Activated CD8-positive, alpha-beta memory T cell treated with anti-CD3 and anti-CD28 coated beads, Interleukin-2, amount 10 ng/mL, durations not matched to agents 7 days and 5 days (primary cell): ENCODE results near the gene FRMD7. TPM values are rescaled to one million over a fixed set of nuclear protein-coding genes. Genes with fewer than 3 reads are reported as not detected.
"Not testable (repeated sequence)": the region's sequence is repeated elsewhere in the genome, so short reads cannot be mapped to it uniquely, and the experiment has no call there.

Source experiments
- ATAC-seq: fragments of 150-1000 bp; cut with Tn5 transposase; one replicate; pipeline ENCODE4 v1.10.0; 2021; ENCODE audit warnings: moderate library complexity
- CTCF ChIA-PET: fragments of 350-600 bp; sonication (Branson Sonifier 250); formaldehyde crosslinking; loops from one replicate; lab custom pipeline; 2021; ENCODE audit warnings: antibody characterized with exemption; lab: Charles Lee
- DNase-seq: peaks from one replicate; pipeline ENCODE4 v3.0.0-alpha.2; 2020
- H3K27ac Mint-ChIP-seq: one replicate; pipeline ENCODE4 v1.8.0; 2021; ENCODE audit warnings: mild to moderate bottlenecking, mixed read lengths
- H3K27me3 Mint-ChIP-seq: one replicate; pipeline ENCODE4 v1.8.0; 2021; ENCODE audit warnings: mixed read lengths
- H3K36me3 Mint-ChIP-seq: one replicate; pipeline ENCODE4 v1.8.0; 2021; ENCODE audit warnings: mild to moderate bottlenecking, mixed read lengths
- H3K4me1 Mint-ChIP-seq: one replicate; pipeline ENCODE4 v1.8.0; 2021; ENCODE audit warnings: mixed read lengths
- H3K4me3 Mint-ChIP-seq: one replicate; pipeline ENCODE4 v1.8.0; 2021; ENCODE audit warnings: mild to moderate bottlenecking, moderate library complexity, mixed read lengths
- H3K9me3 Mint-ChIP-seq: one replicate; pipeline ENCODE4 v1.8.0; 2022; ENCODE audit warnings: low read depth, mixed read lengths
- total RNA-seq, 2 experiments: library from RNA; stranded (reverse); gene quantifications; one replicate each; pipeline ENCODE4 v1.2.3, GENCODE V29; 2021

FRMD7 gene
- not detected for total RNA-seq

GRCh38 chrX:132127743-132128142 lies at the start of gene FRMD7:
Gene FRMD7 (minus strand): TSS chrX:132128020. CDS start chrX:132127844, 176 bp downstream.
- CTCF ChIA-PET: no interaction called here

DNA sequence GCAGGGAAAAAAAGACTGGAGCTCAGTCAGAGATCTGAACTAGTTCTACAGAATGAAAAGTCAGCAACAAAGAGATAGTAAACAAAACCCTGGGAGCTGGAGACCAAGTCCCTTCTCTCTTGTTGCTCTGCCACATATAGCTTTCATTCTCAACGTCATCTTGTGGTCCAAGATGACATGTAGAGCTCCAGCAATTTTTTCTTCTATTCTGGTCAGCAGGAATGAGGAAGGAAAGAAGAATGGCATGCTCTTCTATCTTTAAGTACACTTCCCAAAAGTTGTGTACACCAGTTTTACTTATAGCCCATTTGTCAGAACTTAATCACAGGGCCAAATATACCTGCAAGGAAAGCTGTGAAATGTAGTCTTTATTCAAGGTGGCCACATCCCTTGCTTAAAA lies 45.8 kb upstream of the FRMD7 start:
- no peak overlapping the region for H3K27ac Mint-ChIP-seq
- H3K9me3 Mint-ChIP-seq: no peaks in the 10 kb centered on the region
- H3K36me3 Mint-ChIP-seq: no peaks in the 10 kb centered on the region
- ATAC-seq (no peak), DNase-seq (no peak)
- H3K4me1 Mint-ChIP-seq: no peaks in the 10 kb centered on the region
- H3K4me3 Mint-ChIP-seq: no peak overlapping the region
- H3K27me3 Mint-ChIP-seq: peaks cover 4% of the 10 kb centered on the region
- CTCF ChIA-PET: no interaction called here

More at GRCh38 chrX:132127743-132128142, at the start of gene FRMD7:
- no peaks in the 10 kb centered on the region for H3K9me3 Mint-ChIP-seq
- ATAC-seq: no peak
- H3K27me3 Mint-ChIP-seq: no peaks in the 10 kb centered on the region
- no peak within 1 kb of the TSS for H3K4me3 Mint-ChIP-seq
- H3K36me3 Mint-ChIP-seq: no peaks in the 10 kb centered on the region
- H3K27ac Mint-ChIP-seq: no peak within 1 kb of the TSS
- H3K4me1 Mint-ChIP-seq: no peaks in the 10 kb centered on the region
- no peak for DNase-seq

DNA sequence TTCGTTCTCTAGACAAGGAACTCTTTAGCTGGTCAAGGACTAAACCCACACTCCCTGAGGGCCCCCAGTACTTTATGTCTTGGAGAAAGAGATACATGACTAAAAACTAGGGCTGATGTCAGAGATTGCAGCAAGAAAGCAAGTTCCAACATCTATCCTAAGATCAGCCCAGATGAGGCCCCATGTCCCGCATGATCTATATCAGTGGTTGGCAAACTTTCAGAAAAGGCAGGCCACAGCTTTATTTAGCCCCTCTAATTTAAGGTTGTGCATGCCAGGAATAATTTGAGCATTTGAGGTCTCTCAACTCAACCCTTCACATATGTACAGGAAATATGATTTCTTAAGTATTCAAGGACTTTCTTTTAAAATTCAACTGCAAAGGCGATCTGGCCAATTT lies 44.1 kb upstream of the FRMD7 start:
- H3K4me3 Mint-ChIP-seq: no peak overlapping the region
- H3K36me3 Mint-ChIP-seq: no peaks in the 10 kb centered on the region
- peaks cover 4% of the 10 kb centered on the region for H3K27me3 Mint-ChIP-seq
- no peak overlapping the region for H3K27ac Mint-ChIP-seq
- H3K4me1 Mint-ChIP-seq: no peaks in the 10 kb centered on the region
- CTCF ChIA-PET: no interaction called here
- DNase-seq (no peak), ATAC-seq (no peak)
- H3K9me3 Mint-ChIP-seq: no peaks in the 10 kb centered on the region

GRCh38 chrX:132171478-132171877 lies 43.7 kb upstream of the FRMD7 start:
- Mint-ChIP-seq H3K27ac (no peak overlapping the region), H3K4me1 (no peaks in the 10 kb centered on the region), H3K36me3 (no peaks in the 10 kb centered on the region), H3K9me3 (no peaks in the 10 kb centered on the region), H3K4me3 (no peak overlapping the region), H3K27me3 (peaks cover 4% of the 10 kb centered on the region)
- CTCF ChIA-PET: no interaction called here
- no peak for DNase-seq
- no peak for ATAC-seq

DNA sequence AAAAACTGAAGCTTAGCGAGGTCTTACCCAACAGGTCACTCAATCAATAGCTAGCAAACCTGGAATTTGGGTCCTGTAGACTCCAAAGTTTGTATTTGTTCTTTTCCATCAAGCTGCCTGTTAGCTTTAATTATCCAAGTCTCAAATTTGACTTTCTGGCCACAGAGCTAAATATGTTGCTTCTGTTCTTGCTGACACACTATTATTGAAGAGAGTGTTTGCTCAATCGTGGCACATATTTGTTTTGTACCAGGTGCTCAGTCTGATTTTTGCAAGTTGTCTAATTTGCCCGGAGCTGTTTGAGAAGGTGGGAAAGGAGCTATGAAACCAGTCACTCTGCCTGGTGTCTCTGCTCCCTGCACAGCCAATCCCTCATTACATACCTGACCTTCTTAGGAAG lies 41.7 kb upstream of the FRMD7 start:
- H3K27ac Mint-ChIP-seq: no peak overlapping the region
- CTCF ChIA-PET: no interaction called here
- DNase-seq (no peak), ATAC-seq (no peak)
- H3K27me3 Mint-ChIP-seq: peaks cover 4% of the 10 kb centered on the region
- H3K9me3 Mint-ChIP-seq: no peaks in the 10 kb centered on the region
- no peaks in the 10 kb centered on the region for H3K4me1 Mint-ChIP-seq
- no peaks in the 10 kb centered on the region for H3K36me3 Mint-ChIP-seq
- no peak overlapping the region for H3K4me3 Mint-ChIP-seq

DNA sequence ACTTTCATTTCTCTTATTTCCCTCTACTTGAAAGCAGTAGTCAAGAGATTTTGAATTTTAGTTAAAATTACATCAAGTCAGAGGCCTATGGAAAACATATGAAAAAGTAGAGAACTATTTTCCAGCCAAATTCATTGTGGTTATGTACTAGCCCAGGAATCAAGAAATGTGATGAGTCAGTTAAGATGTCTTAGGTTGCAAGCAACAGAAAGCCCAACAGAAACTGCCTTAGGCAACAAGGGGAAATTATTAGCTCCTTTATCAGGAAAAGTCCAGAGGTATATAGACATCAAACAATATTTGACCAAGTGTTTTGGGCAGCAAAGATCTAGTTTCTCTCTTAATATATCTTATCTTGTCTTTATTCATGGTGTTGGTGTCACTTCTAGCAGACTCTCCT lies 37.8 kb upstream of the FRMD7 start:
- Mint-ChIP-seq H3K4me3 (no peak overlapping the region), H3K36me3 (no peaks in the 10 kb centered on the region), H3K27ac (no peak overlapping the region), H3K4me1 (no peaks in the 10 kb centered on the region), H3K27me3 (peaks cover 4% of the 10 kb centered on the region), H3K9me3 (no peaks in the 10 kb centered on the region)
- ATAC-seq (no peak), DNase-seq (no peak)
- CTCF ChIA-PET: no interaction called here

GRCh38 chrX:132165005-132165404 lies 37.2 kb upstream of the FRMD7 start:
- ATAC-seq: no peak
- no peaks in the 10 kb centered on the region for H3K36me3 Mint-ChIP-seq
- no peaks in the 10 kb centered on the region for H3K9me3 Mint-ChIP-seq

GRCh38 chrX:132163094-132163493 lies 35.3 kb upstream of the FRMD7 start:
- H3K4me3 Mint-ChIP-seq, H3K4me1 Mint-ChIP-seq, DNase-seq, ATAC-seq, H3K27me3 Mint-ChIP-seq, CTCF ChIA-PET, H3K36me3 Mint-ChIP-seq, H3K9me3 Mint-ChIP-seq, H3K27ac Mint-ChIP-seq: not testable (repeated sequence)

More at GRCh38 chrX:132165005-132165404, 37.2 kb upstream of the FRMD7 start:
- Mint-ChIP-seq H3K4me1 (no peaks in the 10 kb centered on the region), H3K27me3 (peaks cover 4% of the 10 kb centered on the region), H3K27ac (no peak overlapping the region), H3K4me3 (no peak overlapping the region)
- DNase-seq: no peak
- CTCF ChIA-PET: no interaction called here

GRCh38 chrX:132153166-132153565 lies 25.3 kb upstream of the FRMD7 start:
- Mint-ChIP-seq H3K27ac (no peak overlapping the region), H3K27me3 (peaks cover under 1% of the 10 kb centered on the region), H3K36me3 (no peaks in the 10 kb centered on the region), H3K9me3 (no peaks in the 10 kb centered on the region), H3K4me3 (no peak overlapping the region), H3K4me1 (no peaks in the 10 kb centered on the region)
- CTCF ChIA-PET: no interaction called here
- DNase-seq: no peak
- ATAC-seq: no peak

- no peak overlapping the region for H3K27ac Mint-ChIP-seq
- ATAC-seq: no peak
Measured at GRCh38 chrX:132146456-132146855, 18.6 kb upstream of the FRMD7 start.

GRCh38 chrX:132144061-132144460 lies 16.2 kb upstream of the FRMD7 start:
- no peak for ATAC-seq
- no peak overlapping the region for H3K27ac Mint-ChIP-seq
- H3K9me3 Mint-ChIP-seq: no peaks in the 10 kb centered on the region
- H3K27me3 Mint-ChIP-seq: peaks cover 11% of the 10 kb centered on the region
- H3K36me3 Mint-ChIP-seq: no peaks in the 10 kb centered on the region
- H3K4me1 Mint-ChIP-seq: no peaks in the 10 kb centered on the region
- CTCF ChIA-PET: no interaction called here
- no peak overlapping the region for H3K4me3 Mint-ChIP-seq
- DNase-seq: no peak

More at GRCh38 chrX:132146456-132146855, 18.6 kb upstream of the FRMD7 start:
- no peak for DNase-seq
- Mint-ChIP-seq H3K4me1 (no peaks in the 10 kb centered on the region), H3K9me3 (no peaks in the 10 kb centered on the region), H3K27me3 (peaks cover 11% of the 10 kb centered on the region), H3K36me3 (no peaks in the 10 kb centered on the region), H3K4me3 (no peak overlapping the region)
- CTCF ChIA-PET: interaction anchor here (0.6 kb wide), 1 partner anchor 122 kb away, joined by 4 read pairs; no protein-coding TSS in a partner anchor

DNA sequence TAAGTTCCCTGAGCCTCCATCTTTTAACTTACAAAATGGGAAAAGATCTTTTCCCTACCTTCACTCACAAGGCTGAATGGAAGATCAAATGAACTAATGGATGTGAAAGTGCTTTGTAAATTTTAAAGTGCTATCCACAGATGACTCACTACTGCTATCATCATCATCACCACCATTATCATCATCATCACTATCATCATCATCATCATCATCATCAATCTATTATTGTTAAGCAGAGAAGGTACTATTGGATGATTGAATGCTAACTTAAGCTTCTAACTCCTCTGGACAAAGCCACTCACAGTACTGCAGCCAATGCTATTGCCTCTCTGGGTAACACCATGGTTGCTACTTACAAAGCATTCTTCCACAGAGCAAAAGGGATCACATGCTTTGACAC lies 1.9 kb downstream of the FRMD7 start:
- no peak for DNase-seq

DNA sequence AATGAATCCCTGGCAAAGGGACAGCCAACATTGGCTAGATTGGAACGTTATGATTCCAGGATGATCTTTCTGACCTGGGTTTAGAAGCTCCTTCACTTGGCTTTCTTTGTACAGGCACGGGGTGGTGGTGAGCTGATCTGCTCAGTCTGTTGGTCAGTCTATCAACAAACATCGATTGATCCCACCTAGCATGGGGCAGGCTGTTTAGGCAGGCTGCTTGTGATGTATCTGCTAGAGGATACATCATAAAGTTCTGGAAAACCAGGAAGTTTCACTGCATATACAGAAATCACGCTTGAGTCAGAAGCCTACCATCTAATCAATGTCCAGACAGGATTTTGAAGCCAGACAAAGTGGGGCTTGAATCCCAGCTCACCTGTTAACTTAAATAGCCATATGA lies 6.9 kb downstream of the FRMD7 start:
- H3K4me1 Mint-ChIP-seq: no peaks in the 10 kb centered on the region
- no peak for ATAC-seq
- H3K36me3 Mint-ChIP-seq: no peaks in the 10 kb centered on the region
- no peak for DNase-seq
- CTCF ChIA-PET: no interaction called here
- no peaks in the 10 kb centered on the region for H3K27me3 Mint-ChIP-seq
- H3K4me3 Mint-ChIP-seq: no peak overlapping the region
- H3K27ac Mint-ChIP-seq: no peak overlapping the region
- no peaks in the 10 kb centered on the region for H3K9me3 Mint-ChIP-seq

More for the DNA sequence above, 1.9 kb downstream of the FRMD7 start:
- H3K27me3 Mint-ChIP-seq: no peaks in the 10 kb centered on the region
- H3K4me1 Mint-ChIP-seq: no peaks in the 10 kb centered on the region
- H3K27ac Mint-ChIP-seq: no peak overlapping the region
- no peak for ATAC-seq
- no peak overlapping the region for H3K4me3 Mint-ChIP-seq
- H3K9me3 Mint-ChIP-seq: no peaks in the 10 kb centered on the region
- no peaks in the 10 kb centered on the region for H3K36me3 Mint-ChIP-seq
- CTCF ChIA-PET: no interaction called here

DNA sequence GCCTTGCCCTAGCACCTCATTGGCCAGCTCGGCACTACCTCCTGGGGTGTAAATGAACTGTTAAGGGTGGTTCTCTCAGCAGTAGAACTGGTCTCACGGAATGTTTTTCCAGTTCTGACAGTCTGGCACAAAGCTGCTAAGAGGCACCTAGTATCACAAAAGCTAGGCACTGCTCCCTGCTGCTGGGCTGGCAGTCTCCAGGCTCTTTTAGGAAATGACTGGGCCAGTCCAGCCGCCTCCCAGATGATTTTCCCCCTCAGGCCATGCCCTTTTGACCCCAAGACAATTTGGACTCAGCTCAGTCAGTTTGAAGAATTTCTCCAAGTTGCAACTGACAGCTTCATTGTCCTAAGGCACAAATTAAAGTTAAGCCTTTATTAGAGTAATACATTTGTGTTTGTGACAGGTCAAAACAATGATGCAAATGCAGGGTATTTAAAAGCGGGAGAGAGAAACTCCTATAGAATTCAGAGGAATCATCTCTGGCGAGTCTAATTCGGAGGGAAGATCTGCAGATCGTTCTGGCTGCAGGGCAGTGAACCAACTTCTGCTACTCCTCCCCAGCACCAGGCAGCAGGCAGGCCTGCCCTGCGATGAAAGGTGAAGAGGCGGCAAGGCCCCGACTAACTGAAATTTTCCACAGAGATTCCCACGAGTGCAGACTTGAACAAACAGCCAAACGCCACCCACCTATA lies 7.9 kb downstream of the FRMD7 start:
- DNase-seq (no peak), ATAC-seq (no peak)
- Mint-ChIP-seq H3K9me3 (no peaks in the 10 kb centered on the region), H3K36me3 (no peaks in the 10 kb centered on the region), H3K27ac (no peak overlapping the region), H3K4me3 (no peak overlapping the region), H3K4me1 (no peaks in the 10 kb centered on the region), H3K27me3 (no peaks in the 10 kb centered on the region)
- CTCF ChIA-PET: no interaction called here
